Measurements from ENCODE around the gene ATXN2. TPM values are rescaled to one million over a fixed set of nuclear protein-coding genes. Genes with fewer than 3 reads are reported as not detected.

The ATXN2 gene
- total RNA-seq, 4 donors from 2014 or later = 20.4 to 28.1 (median 22.2) TPM

GRCh38 chr12:111457577-111457976 is 141.5 kb downstream of the ATXN2 start:
- Histone ChIP-seq H3K4me3 (no peak overlapping the region), H3K36me3 (peaks cover 0 to 34% of the 10 kb centered on the region in 2 donors), H3K27me3 (no peaks in the 10 kb centered on the region), H3K9me3 (no peaks in the 10 kb centered on the region), H3K27ac (no peak overlapping the region), H3K4me1 (peaks cover 6 to 10% of the 10 kb centered on the region in 2 donors)
- ATAC-seq = no peak
- DNase-seq = no peak
- TF ChIP-seq POLR2A (IDR thresholded peaks at IDR 0.05) = no peak
- in situ Hi-C loops (cut with MboI; ENCODE audit: low sequenced_read_pairs in 4 of 4) = no loop called here
- intact Hi-C loops (cut with DNase I; ENCODE audit: low total_unique reads) = no loop called here

- intact Hi-C loops (cut with DNase I; ENCODE audit: low total_unique reads) (no loop called here), in situ Hi-C loops (cut with MboI; ENCODE audit: low sequenced_read_pairs in 4 of 4) (no loop called here)
- TF ChIP-seq CTCF (IDR thresholded peaks at IDR 0.05 in 4 of 5, conservative IDR thresholded peaks at IDR 0.05 in 1 of 5) (no peak), POLR2A (IDR thresholded peaks at IDR 0.05) (no peak)
- Histone ChIP-seq H3K9me3 (no peaks in the 10 kb centered on the region), H3K27me3 (no peaks in the 10 kb centered on the region), H3K27ac (no peak overlapping the region), H3K4me3 (no peak overlapping the region), H3K4me1 (peaks cover 6 to 10% of the 10 kb centered on the region in 2 donors), H3K36me3 (peaks cover 0 to 39% of the 10 kb centered on the region in 2 donors)
- ATAC-seq (no peak), DNase-seq (no peak)
Observed at GRCh38 chr12:111457071-111457470, 142.0 kb downstream of the ATXN2 start.

- intact Hi-C loops (cut with DNase I; ENCODE audit: low total_unique reads) = no loop called here
- ATAC-seq = no peak
Observed at GRCh38 chr12:111455448-111456320, 143.4 kb downstream of the ATXN2 start.

GRCh38 chr12:111454716-111455447 is 144.2 kb downstream of the ATXN2 start:
- Histone ChIP-seq H3K4me1 (peaks cover 24 to 25% of the 10 kb centered on the region in 2 donors), H3K4me3 (no peak overlapping the region), H3K9me3 (no peaks in the 10 kb centered on the region), H3K27me3 (no peaks in the 10 kb centered on the region), H3K27ac (no peak overlapping the region), H3K36me3 (peaks cover 0 to 39% of the 10 kb centered on the region in 2 donors)
- in situ Hi-C loops (cut with MboI; ENCODE audit: low sequenced_read_pairs in 4 of 4) (loop anchor here in 3 of 4 donors (5.0 kb wide), 1 partner anchor 58 kb away; no protein-coding TSS in a partner anchor), intact Hi-C loops (cut with DNase I; ENCODE audit: low total_unique reads) (no loop called here)
- ATAC-seq = no peak
- DNase-seq = no peak
- TF ChIP-seq CTCF (IDR thresholded peaks at IDR 0.05 in 4 of 5, conservative IDR thresholded peaks at IDR 0.05 in 1 of 5) = no peak
- TF ChIP-seq POLR2A (IDR thresholded peaks at IDR 0.05) = no peak

More at GRCh38 chr12:111455448-111456320, 143.4 kb downstream of the ATXN2 start:
- no peak for DNase-seq
- in situ Hi-C loops (cut with MboI; ENCODE audit: low sequenced_read_pairs in 4 of 4) = no loop called here
- TF ChIP-seq CTCF (IDR thresholded peaks at IDR 0.05 in 4 of 5, conservative IDR thresholded peaks at IDR 0.05 in 1 of 5) (no peak), POLR2A (IDR thresholded peaks at IDR 0.05) (no peak)
- Histone ChIP-seq H3K4me3 (no peak overlapping the region), H3K27ac (no peak overlapping the region), H3K36me3 (peaks cover 0 to 39% of the 10 kb centered on the region in 2 donors), H3K4me1 (peaks cover 16 to 17% of the 10 kb centered on the region in 2 donors), H3K27me3 (no peaks in the 10 kb centered on the region), H3K9me3 (no peaks in the 10 kb centered on the region)

- H3K27me3 ChIP-seq = no peaks in the 10 kb centered on the region
- DNase-seq (no peak), ATAC-seq (no peak)
- H3K36me3 ChIP-seq = peaks cover 0 to 39% of the 10 kb centered on the region in 2 donors
- intact Hi-C loops (cut with DNase I; ENCODE audit: low total_unique reads) = no loop called here
- TF ChIP-seq CTCF (IDR thresholded peaks at IDR 0.05 in 4 of 5, conservative IDR thresholded peaks at IDR 0.05 in 1 of 5) = no peak
- TF ChIP-seq POLR2A (IDR thresholded peaks at IDR 0.05) = no peak
- no peaks in the 10 kb centered on the region for H3K9me3 ChIP-seq
- H3K4me3 ChIP-seq = no peak overlapping the region
- peaks cover 29 to 31% of the 10 kb centered on the region in 2 donors for H3K4me1 ChIP-seq
- in situ Hi-C loops (cut with MboI; ENCODE audit: low sequenced_read_pairs in 4 of 4) = loop anchor here in 3 of 4 donors (5.0 kb wide), 1 partner anchor 57 kb away; no protein-coding TSS in a partner anchor
- H3K27ac ChIP-seq = no peak overlapping the region
Observed at GRCh38 chr12:111454311-111454710, 144.8 kb downstream of the ATXN2 start.
